OCI-LY7 (cell line): ENCODE results near the gene ANKS1B. TPM values are rescaled to one million over a fixed set of nuclear protein-coding genes. Genes with fewer than 3 reads are reported as not detected.
A peak's percentile ranks its signal among the peaks of the same experiment; 100 is the strongest.

Source experiments
- BruUV-seq: library from RNA; stranded (reverse); fragments of 400-500 nt; replicated peaks from 2 replicates; lab custom pipeline; 2021; lab: Mats Ljungman, UMichigan
- CTCF ChIA-PET: fragments of 300-600 bp; sonication (Branson Sonifier 250); formaldehyde crosslinking; loops from one replicate; lab custom pipeline; 2022; ENCODE audit warnings: antibody characterized with exemption; ENCODE audit not compliant: unreplicated experiment; lab: Charles Lee
- POLR2A ChIA-PET: fragments of 300-600 bp; sonication (Branson Sonifier 250); formaldehyde crosslinking; loops from one replicate; lab custom pipeline; 2022; ENCODE audit warnings: antibody characterized with exemption; lab: Charles Lee
- DNase-seq: peaks from one replicate; pipeline ENCODE4 v3.0.0-alpha.2; 2015; ENCODE audit warnings: low spot score
- H2AFZ ChIP-seq: fragments of 200-600 bp; sonication (generic), shearing (Covaris generic); 2 replicates; pipeline ENCODE4 v1.6.1; 2014; ENCODE audit warnings: mild to moderate bottlenecking, antibody characterized with exemption, low read length, moderate library complexity
- H3K27ac ChIP-seq: fragments of 200-600 bp; sonication (generic); 2 replicates; pipeline ENCODE4 v1.5.1; 2014; ENCODE audit warnings: mixed run types, low read depth, mild to moderate bottlenecking, moderate library complexity, low read length, inconsistent platforms; ENCODE audit not compliant: poor library complexity, severe bottlenecking
- H3K36me3 ChIP-seq: fragments of 200-600 bp; sonication (generic); 2 replicates; pipeline ENCODE4 v1.6.1; 2014; ENCODE audit warnings: mild to moderate bottlenecking, antibody characterized with exemption, low read length, moderate library complexity, mixed read lengths; ENCODE audit not compliant: insufficient read depth
- H3K4me1 ChIP-seq: fragments of 200-600 bp; sonication (generic); 2 replicates; pipeline ENCODE4 v1.5.1; 2014; ENCODE audit warnings: mild to moderate bottlenecking, low read length; ENCODE audit not compliant: insufficient read depth, poor library complexity, severe bottlenecking
- H3K4me2 ChIP-seq: fragments of 200-600 bp; sonication (generic); 2 replicates; pipeline ENCODE4 v1.6.1; 2014; ENCODE audit warnings: mild to moderate bottlenecking, low read length
- H3K4me3 ChIP-seq: fragments of 200-600 bp; sonication (generic); 2 replicates; pipeline ENCODE4 v1.5.1; 2014; ENCODE audit warnings: mild to moderate bottlenecking, low read depth, low read length; ENCODE audit not compliant: poor library complexity, severe bottlenecking
- H3K79me2 ChIP-seq: fragments of 200-600 bp; sonication (generic); 2 replicates; pipeline ENCODE4 v1.6.1; 2016; ENCODE audit warnings: low read depth, mild to moderate bottlenecking, low read length, moderate library complexity, mixed read lengths; ENCODE audit not compliant: insufficient read depth
- H3K9me2 ChIP-seq: fragments of 200-600 bp; sonication (generic); 2 replicates; pipeline ENCODE4 v1.6.1; 2016; ENCODE audit warnings: mild to moderate bottlenecking, low read length, mixed read lengths; ENCODE audit not compliant: insufficient read depth
- H3K9me3 ChIP-seq: fragments of 200-600 bp; sonication (generic); 2 replicates; pipeline ENCODE4 v1.6.1; 2014; ENCODE audit warnings: mild to moderate bottlenecking, mixed run types, low read length, mixed read lengths
- H4K20me1 ChIP-seq: fragments of 200-600 bp; sonication (generic); 2 replicates; pipeline ENCODE4 v1.6.1; 2014; ENCODE audit warnings: mild to moderate bottlenecking, antibody characterized with exemption, low read length, moderate library complexity, mixed read lengths; ENCODE audit not compliant: insufficient read depth
- EZH2phosphoT487 ChIP-seq: fragments of 200-600 bp; sonication (generic); IDR thresholded peaks from 2 replicates; pipeline ENCODE4 v1.6.1; 2018; ENCODE audit warnings: low read depth, borderline replicate concordance, mild to moderate bottlenecking, mixed run types, antibody characterized with exemption, low read length, moderate library complexity, mixed read lengths
- intact Hi-C: fragments of 100-400 bp; cut with micrococcal nuclease; formaldehyde crosslinking; loops from one replicate; pipeline ENCODE4 v1.10.0; 2022; ENCODE audit not compliant: unreplicated experiment
- total RNA-seq, 2 experiments: library from RNA; depleted of rRNA in 1 of 2; stranded (reverse); fragments of >200 nt in 1 of 2; shearing (Covaris generic) in 1 of 2; gene quantifications; 2 replicates each; pipeline ENCODE4 v1.2.3, GENCODE V29; 2014 to 2022
- TF ChIP-seq, protein P1 (sequence below): fragments of 200-600 bp; sonication (generic); conservative IDR thresholded peaks from 2 replicates; pipeline ENCODE4 v1.5.1; 2014; ENCODE audit warnings: mild to moderate bottlenecking, antibody characterized with exemption, low read length, moderate library complexity, mixed read lengths

The ANKS1B gene
- total RNA-seq, 2 experiments from 2014 or later: 2.9 to 6.0 TPM

DNA sequence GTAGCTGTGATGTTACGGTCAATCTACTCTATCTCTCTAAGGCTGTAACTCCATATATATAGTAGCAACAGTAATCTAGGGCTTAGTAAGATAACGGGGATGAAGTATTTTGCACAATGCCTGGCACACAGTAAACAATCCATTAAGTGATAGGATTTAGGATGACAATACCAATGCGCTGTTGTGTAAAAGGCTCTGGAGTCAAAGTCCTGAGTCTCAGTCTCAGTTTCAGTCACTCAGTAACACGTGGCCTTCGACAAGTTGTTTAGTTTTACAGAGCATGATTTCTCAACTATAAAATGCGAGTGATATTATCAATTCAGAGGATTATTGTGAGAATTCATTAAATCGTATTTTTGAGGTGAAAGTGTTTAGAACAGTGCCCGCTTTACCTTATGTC is 174.8 kb downstream of the ANKS1B start:
- BruUV-seq: no TSS peak
- ChIA-PET POLR2A (no interaction called here), CTCF (no interaction called here)
- no peaks in the 10 kb centered on the region for H3K4me1 ChIP-seq
- H3K4me3 ChIP-seq: no peak overlapping the region
- H3K4me2 ChIP-seq: no peak overlapping the region
- no peaks in the 10 kb centered on the region for H3K79me2 ChIP-seq
- no peaks in the 10 kb centered on the region for H3K9me2 ChIP-seq
- H3K9me3 ChIP-seq: no peaks in the 10 kb centered on the region
- no peak for TF ChIP-seq EZH2phosphoT487
- TF ChIP-seq, protein P1, sequence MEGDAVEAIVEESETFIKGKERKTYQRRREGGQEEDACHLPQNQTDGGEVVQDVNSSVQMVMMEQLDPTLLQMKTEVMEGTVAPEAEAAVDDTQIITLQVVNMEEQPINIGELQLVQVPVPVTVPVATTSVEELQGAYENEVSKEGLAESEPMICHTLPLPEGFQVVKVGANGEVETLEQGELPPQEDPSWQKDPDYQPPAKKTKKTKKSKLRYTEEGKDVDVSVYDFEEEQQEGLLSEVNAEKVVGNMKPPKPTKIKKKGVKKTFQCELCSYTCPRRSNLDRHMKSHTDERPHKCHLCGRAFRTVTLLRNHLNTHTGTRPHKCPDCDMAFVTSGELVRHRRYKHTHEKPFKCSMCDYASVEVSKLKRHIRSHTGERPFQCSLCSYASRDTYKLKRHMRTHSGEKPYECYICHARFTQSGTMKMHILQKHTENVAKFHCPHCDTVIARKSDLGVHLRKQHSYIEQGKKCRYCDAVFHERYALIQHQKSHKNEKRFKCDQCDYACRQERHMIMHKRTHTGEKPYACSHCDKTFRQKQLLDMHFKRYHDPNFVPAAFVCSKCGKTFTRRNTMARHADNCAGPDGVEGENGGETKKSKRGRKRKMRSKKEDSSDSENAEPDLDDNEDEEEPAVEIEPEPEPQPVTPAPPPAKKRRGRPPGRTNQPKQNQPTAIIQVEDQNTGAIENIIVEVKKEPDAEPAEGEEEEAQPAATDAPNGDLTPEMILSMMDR: no peak
- H3K36me3 ChIP-seq: no peaks in the 10 kb centered on the region
- H3K27ac ChIP-seq: no peak overlapping the region
- H2AFZ ChIP-seq: no peak overlapping the region
- no peaks in the 10 kb centered on the region for H4K20me1 ChIP-seq
- DNase-seq: no peak
- intact Hi-C loops: no loop called here

DNA sequence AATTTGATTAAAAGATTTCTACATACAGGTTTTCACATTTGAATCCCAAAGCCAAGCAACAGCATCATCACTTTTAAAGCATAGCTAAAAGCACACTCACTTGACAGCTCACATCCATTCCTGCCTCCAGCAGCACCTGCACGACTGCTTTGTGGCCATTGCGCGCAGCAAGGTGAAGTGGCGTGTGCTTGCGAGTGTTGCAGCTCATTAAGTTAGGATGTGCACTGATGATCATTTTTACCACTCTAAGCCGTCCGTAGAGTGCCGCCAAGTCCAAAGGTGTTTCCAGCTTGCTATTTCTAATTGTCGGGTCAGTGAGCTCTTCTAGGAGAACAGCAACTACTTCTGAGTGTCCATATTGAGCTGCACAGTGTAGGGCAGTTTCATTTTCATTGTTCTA is 178.4 kb downstream of the ANKS1B start:
- BruUV-seq: no TSS peak
- DNase-seq: no peak
- H3K4me3 ChIP-seq: no peak overlapping the region
- no peaks in the 10 kb centered on the region for H3K36me3 ChIP-seq
- no peaks in the 10 kb centered on the region for H3K9me2 ChIP-seq
- H3K4me2 ChIP-seq: no peak overlapping the region
- intact Hi-C loops: no loop called here
- no peaks in the 10 kb centered on the region for H3K9me3 ChIP-seq
- TF ChIP-seq EZH2phosphoT487: no peak
- TF ChIP-seq, protein P1: no peak
- no peak overlapping the region for H2AFZ ChIP-seq
- no peaks in the 10 kb centered on the region for H4K20me1 ChIP-seq
- no peak overlapping the region for H3K27ac ChIP-seq
- H3K4me1 ChIP-seq: peaks cover 9% of the 10 kb centered on the region
- ChIA-PET POLR2A (no interaction called here), CTCF (no interaction called here)
- H3K79me2 ChIP-seq: no peaks in the 10 kb centered on the region

DNA sequence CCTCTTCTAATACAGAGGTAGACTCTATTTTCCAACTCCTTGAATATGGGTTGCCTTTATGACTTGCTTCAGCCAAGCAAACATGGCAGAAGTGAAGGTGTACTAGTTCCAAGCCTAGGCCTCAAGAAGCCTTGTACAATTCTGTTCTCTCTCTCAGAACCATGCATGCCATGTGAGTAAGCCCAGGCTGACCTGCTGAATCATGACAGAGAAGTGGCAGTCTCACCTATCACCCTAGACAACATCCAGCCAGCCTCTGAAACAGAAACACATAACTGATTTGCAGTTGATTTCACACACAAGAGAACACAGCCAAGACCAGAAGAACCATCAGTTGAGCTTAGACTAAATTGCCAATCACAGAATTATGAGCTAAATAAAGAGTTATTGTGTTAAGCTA is 180.0 kb downstream of the ANKS1B start:
- ChIA-PET CTCF (no interaction called here), POLR2A (interaction anchor here (0.6 to 0.8 kb wide), 3 partner anchors 18 to 375 kb away, joined by 3 to 5 read pairs (median 5); no protein-coding TSS in a partner anchor)

More for the DNA sequence above, 180.0 kb downstream of the ANKS1B start:
- Histone ChIP-seq H3K79me2 (no peaks in the 10 kb centered on the region), H3K4me2 (no peak overlapping the region), H3K27ac (no peak overlapping the region), H3K4me1 (peaks cover 14% of the 10 kb centered on the region), H3K9me2 (no peaks in the 10 kb centered on the region), H3K36me3 (no peaks in the 10 kb centered on the region), H3K9me3 (no peaks in the 10 kb centered on the region), H2AFZ (peak overlapping the region; percentile 24; the same call in 1 of the 2 replicates), H4K20me1 (no peaks in the 10 kb centered on the region), H3K4me3 (no peak overlapping the region)
- no peak for DNase-seq
- TF ChIP-seq, protein P1: no peak
- no peak for TF ChIP-seq EZH2phosphoT487
- no TSS peak for BruUV-seq
- intact Hi-C loops: no loop called here
